Suprapubic skin (tissue), 3 donors: ENCODE measurements around the gene OTOG.

ENCODE experiments used
- POLR2A ChIP-seq, 2 donors: fragments of 450-650 bp; IDR thresholded peaks; one replicate each; pipeline ENCODE4 v1.6.1; 2017; ENCODE audit warnings: antibody characterized with exemption in 2 of 2, mild to moderate bottlenecking in 2 of 2, moderate library complexity in 2 of 2
- TF ChIP-seq, protein P1 (sequence below), 2 donors: fragments of 200-600 bp in 1 of 2; fragments of 450-650 bp in 1 of 2; sonication (generic) in 1 of 2; IDR thresholded peaks; one replicate each; pipeline ENCODE4 v1.5.1; 2016 to 2019; ENCODE audit warnings: antibody characterized with exemption in 2 of 2, mild to moderate bottlenecking in 1 of 2, moderate library complexity in 1 of 2

DNA sequence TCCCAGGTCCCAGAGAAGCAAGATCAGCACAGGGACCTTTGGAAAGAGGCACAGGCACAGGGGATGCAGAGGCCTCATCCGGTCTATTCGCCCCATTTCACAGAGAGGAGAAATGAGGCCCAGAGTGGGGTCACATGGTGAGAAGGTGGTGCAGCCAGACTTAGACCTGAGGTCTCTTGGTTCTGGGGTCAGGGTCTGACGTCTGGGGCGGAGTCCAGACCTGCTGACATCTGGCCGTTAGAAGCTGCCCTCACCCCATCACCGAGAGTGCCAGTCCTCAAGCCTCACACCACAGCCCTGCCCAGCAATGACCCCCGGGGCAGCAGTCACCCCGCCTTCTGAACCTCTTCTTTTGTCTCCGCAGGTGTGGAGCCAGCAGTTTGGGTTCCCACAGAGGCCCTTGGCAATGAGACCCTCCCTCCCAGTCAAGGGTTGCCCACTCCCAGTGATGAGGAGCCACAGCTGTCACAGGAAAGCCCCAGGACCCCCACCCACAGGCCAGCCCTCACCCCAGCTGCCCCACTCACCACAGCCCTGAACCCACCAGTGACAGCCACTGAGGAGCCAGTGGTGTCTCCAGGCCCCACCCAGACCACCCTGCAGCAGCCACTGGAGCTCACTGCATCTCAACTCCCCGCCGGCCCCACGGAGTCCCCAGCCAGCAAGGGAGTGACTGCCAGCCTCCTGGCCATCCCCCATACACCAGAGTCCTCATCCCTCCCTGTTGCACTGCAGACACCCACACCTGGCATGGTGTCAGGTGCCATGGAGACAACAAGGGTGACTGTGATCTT is 62.4 kb downstream of the OTOG start:
- TF ChIP-seq, protein P1, sequence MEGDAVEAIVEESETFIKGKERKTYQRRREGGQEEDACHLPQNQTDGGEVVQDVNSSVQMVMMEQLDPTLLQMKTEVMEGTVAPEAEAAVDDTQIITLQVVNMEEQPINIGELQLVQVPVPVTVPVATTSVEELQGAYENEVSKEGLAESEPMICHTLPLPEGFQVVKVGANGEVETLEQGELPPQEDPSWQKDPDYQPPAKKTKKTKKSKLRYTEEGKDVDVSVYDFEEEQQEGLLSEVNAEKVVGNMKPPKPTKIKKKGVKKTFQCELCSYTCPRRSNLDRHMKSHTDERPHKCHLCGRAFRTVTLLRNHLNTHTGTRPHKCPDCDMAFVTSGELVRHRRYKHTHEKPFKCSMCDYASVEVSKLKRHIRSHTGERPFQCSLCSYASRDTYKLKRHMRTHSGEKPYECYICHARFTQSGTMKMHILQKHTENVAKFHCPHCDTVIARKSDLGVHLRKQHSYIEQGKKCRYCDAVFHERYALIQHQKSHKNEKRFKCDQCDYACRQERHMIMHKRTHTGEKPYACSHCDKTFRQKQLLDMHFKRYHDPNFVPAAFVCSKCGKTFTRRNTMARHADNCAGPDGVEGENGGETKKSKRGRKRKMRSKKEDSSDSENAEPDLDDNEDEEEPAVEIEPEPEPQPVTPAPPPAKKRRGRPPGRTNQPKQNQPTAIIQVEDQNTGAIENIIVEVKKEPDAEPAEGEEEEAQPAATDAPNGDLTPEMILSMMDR (IDR thresholded peaks at IDR 0.05): no peak
- no peak for TF ChIP-seq POLR2A (IDR thresholded peaks at IDR 0.05)
